Lower leg skin (tissue), 4 donors: ENCODE measurements around the gene GJA10. TPM values are rescaled to one million over a fixed set of nuclear protein-coding genes. Genes with fewer than 3 reads are reported as not detected.

Source experiments
- DNase-seq, 2 donors: peaks; one replicate each; pipeline ENCODE4 v3.0.0-alpha.2; 2019; ENCODE audit warnings: low spot score in 2 of 2
- H3K4me3 ChIP-seq: fragments of 200-600 bp; sonication (generic); 2 replicates; pipeline ENCODE4 v1.5.1; 2017; ENCODE audit warnings: mild to moderate bottlenecking, low read depth; ENCODE audit not compliant: poor library complexity, severe bottlenecking
- CTCF ChIP-seq, 3 donors: fragments of 450-650 bp; IDR thresholded peaks; one replicate each; pipeline ENCODE4 v1.5.1; 2016; ENCODE audit warnings: antibody characterized with exemption in 3 of 3, mild to moderate bottlenecking in 3 of 3, moderate library complexity in 2 of 3
- POLR2A ChIP-seq, 2 donors: fragments of 450-650 bp; IDR thresholded peaks; one replicate each; pipeline ENCODE4 v1.6.1; 2016 to 2017; ENCODE audit warnings: antibody characterized with exemption in 2 of 2, mild to moderate bottlenecking in 1 of 2, moderate library complexity in 1 of 2
- WGBS, 2 donors: methylation state at CpG; one replicate each; pipeline ENCODE4 v1.1.5; 2018; 5-methylcytosine and 5-hydroxymethylcytosine counted together
- intact Hi-C: fragments of 100-400 bp; cut with DNase I; formaldehyde crosslinking; loops from one replicate; pipeline ENCODE4 v1.15.0; 2023; ENCODE audit warnings: low total_unique reads
- total RNA-seq, 4 donors: library from RNA; depleted of rRNA; stranded (reverse); fragments of >200 nt; gene quantifications; one replicate each; pipeline ENCODE4 v1.1.0, GENCODE V29; 2016

The GJA10 gene
- total RNA-seq, 4 donors from 2014 or later = not detected

- no peak for DNase-seq
- 87 to 93% methylated on average over 2 of the region's 2 CpGs for whole genome bisulfite sequencing, 2 donors
- no peak for TF ChIP-seq POLR2A (IDR thresholded peaks at IDR 0.05)
- TF ChIP-seq CTCF (IDR thresholded peaks at IDR 0.05) = no peak
- intact Hi-C loops = no loop called here
- H3K4me3 ChIP-seq = no peak overlapping the region
These were observed 44.9 kb downstream of the GJA10 start for GRCh38 chr6:89939144-89939543.

- H3K4me3 ChIP-seq = no peak overlapping the region
- no peak for TF ChIP-seq POLR2A (IDR thresholded peaks at IDR 0.05)
- TF ChIP-seq CTCF (IDR thresholded peaks at IDR 0.05) = peak in 1 of 3 donors; percentile 40
- peak in 1 of 2 donors; percentile 85 for DNase-seq
- 32 to 33% methylated on average over 9 of the region's 9 CpGs for WGBS, 2 donors
- intact Hi-C loops = no loop called here
These were observed 46.2 kb downstream of the GJA10 start for GRCh38 chr6:89940225-89941027.

- no peak for TF ChIP-seq CTCF (IDR thresholded peaks at IDR 0.05)
- TF ChIP-seq POLR2A (IDR thresholded peaks at IDR 0.05) = no peak
- peak in 1 of 2 donors; percentile 60 for DNase-seq
- H3K4me3 ChIP-seq = no peak overlapping the region
- WGBS, 2 donors = 63 to 67% methylated on average over 15 of the region's 15 CpGs
- intact Hi-C loops = no loop called here
These were observed 46.9 kb downstream of the GJA10 start for GRCh38 chr6:89941031-89941762.

DNA sequence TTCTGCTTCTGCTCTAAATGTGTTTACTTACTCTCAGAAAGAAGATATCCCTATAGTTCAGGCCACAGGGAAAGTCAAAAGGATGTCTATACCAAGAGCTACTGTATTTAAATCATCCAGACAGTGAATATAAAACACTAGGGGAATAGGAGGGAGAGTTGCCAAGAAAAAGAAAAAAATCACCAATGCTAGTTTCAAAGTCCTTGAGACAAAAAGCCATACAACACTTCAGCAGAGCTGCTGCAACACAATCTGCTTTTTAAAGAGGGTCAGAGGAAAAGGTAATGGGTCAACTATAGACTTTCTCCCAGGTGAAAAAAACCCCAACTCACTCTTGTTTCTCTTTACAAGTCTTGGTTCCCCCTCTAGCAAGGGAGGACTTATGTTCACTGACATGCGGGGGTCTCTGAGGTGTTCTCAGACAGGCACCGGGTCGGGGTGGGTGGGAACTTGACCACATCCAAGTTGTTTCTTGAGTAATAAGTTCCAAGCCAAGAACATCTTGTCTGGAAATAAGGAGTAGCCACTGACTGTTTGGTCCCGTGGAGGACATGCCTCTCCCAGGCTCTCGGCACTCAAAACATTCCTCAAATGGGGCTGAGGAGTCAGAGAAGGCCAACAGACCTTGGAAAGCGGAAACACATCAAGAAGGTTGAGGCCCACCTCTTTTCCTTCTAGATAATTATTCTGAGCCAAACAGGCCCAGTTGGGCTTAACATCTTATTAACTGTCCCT lies 47.7 kb downstream of the GJA10 start:
- WGBS, 2 donors = 83 to 86% methylated on average over 6 of the region's 6 CpGs
- no peak for DNase-seq
- intact Hi-C loops = no loop called here
- TF ChIP-seq POLR2A (IDR thresholded peaks at IDR 0.05) (no peak), CTCF (IDR thresholded peaks at IDR 0.05) (no peak)
- H3K4me3 ChIP-seq = no peak overlapping the region

- WGBS, 2 donors = 96 to 99% methylated on average over 8 of the region's 8 CpGs
- no peak for TF ChIP-seq POLR2A (IDR thresholded peaks at IDR 0.05)
- TF ChIP-seq CTCF (IDR thresholded peaks at IDR 0.05) = no peak
- intact Hi-C loops = no loop called here
- DNase-seq = no peak
- no peak overlapping the region for H3K4me3 ChIP-seq
These were observed 48.3 kb downstream of the GJA10 start for GRCh38 chr6:89942601-89943000.
